Right cardiac atrium (tissue), 5 donors: Measurements from ENCODE around the gene SOX6. TPM values are rescaled to one million over a fixed set of nuclear protein-coding genes. Genes with fewer than 3 reads are reported as not detected.
A peak's percentile ranks its signal among the peaks of the same experiment; 100 is the strongest.

Experiments used
- ATAC-seq, 2 donors: fragments of 200-7000 bp; cut with Tn5 transposase; one replicate each; pipeline versions ENCODE4 v1.8.0 to v1.9.1; 2020; ENCODE audit warnings: moderate library complexity in 2 of 2, mild to moderate bottlenecking in 1 of 2
- DNase-seq, 3 donors: peaks; one replicate each; pipeline ENCODE4 v3.0.0-alpha.2; 2020
- H3K27ac ChIP-seq: one replicate; pipeline ENCODE4 v1.5.1; 2013; ENCODE audit warnings: mild to moderate bottlenecking, low read length, control low read depth, moderate library complexity
- H3K27me3 ChIP-seq: one replicate; pipeline ENCODE4 v1.6.1; 2013; ENCODE audit not compliant: control insufficient read depth, insufficient read depth
- H3K4me1 ChIP-seq: one replicate; pipeline ENCODE4 v1.6.1; 2013; ENCODE audit warnings: low read length; ENCODE audit not compliant: control insufficient read depth, insufficient read depth
- H3K4me3 ChIP-seq: one replicate; pipeline ENCODE4 v1.5.1; 2013; ENCODE audit warnings: low read length, control low read depth
- H3K9me3 ChIP-seq: one replicate; pipeline ENCODE4 v1.6.1; 2013; ENCODE audit warnings: low read length; ENCODE audit not compliant: control insufficient read depth
- WGBS: extraction: QIAGEN DNeasy Blood & Tissue Kit; methylation state at CpG from one replicate; pipeline ENCODE4 v1.1.7; 2013; 5-methylcytosine and 5-hydroxymethylcytosine counted together
- intact Hi-C, 4 donors: fragments of 100-400 bp; cut with DNase I; formaldehyde crosslinking; loops; one replicate each; pipeline versions ENCODE4 v1.11.0 to v1.14.0; 2022 to 2023
- polyA plus RNA-seq: library from polyadenylated mRNA; stranded (reverse); fragments of 200-250 nt; gene quantifications from one replicate; pipeline ENCODE4 v1.2.3, GENCODE V29; 2013
- total RNA-seq, 4 donors: library from RNA; stranded (reverse); fragmentation: NEBNext Ultra II Directional; extraction: Animal tissue kit (Norgen Biotek cat#: 25700); gene quantifications; one replicate each; pipeline ENCODE4 v1.2.1, GENCODE V29; 2021
- donor health status: healthy with polysubstance abuse.
- donor health status: DM: no; HTN: yes; CAD: no.
- donor health status: DM: no; HTN: no; CAD: no.
- donor health status: DM: no; HTN: yes; CAD: no; lungs with severe emphysema.
- donor health status: DM: yes; HTN: yes; CAD: no.

The SOX6 gene
- total and polyA plus RNA-seq, 5 donors, result 3.3 to 26.7 (median 22.4) TPM

DNA sequence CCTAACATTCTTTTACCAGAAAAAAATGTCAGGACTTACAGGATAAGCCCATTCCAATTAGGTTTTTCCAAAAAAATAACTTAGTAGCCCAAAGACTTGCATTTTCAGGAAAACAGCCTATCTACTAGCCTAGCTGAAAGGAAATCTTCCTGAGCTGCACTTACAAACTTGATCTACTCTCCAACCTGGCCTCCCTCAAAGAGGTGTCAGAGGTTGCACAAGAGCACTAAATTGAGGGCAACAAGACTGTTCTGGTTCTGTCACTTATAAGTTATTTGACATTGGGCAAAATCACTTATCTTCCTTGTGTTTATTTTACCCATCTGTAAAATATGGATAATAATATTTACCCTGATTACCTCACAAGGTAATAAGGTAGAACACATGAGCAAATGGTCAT lies 7.9 kb upstream of the SOX6 start:
- no peaks in the 10 kb centered on the region for H3K9me3 ChIP-seq

DNA sequence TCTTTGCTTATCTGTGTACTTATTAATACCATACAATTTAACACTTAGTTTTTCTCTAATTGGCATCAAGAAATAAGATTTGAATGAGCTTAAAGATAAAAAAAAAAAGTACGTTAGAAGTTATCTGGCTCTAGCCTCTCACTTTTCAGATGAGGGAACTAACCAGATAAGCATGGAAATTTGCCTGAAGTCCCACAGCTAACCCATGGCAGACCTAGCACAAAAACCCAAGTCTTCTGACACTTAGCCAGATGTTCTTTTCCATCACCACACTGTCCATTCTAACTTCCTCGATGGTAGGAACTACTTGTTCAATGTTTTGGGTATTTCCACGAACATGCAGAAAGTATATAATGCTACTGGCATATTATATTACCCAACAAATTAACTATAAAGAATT lies 7.4 kb upstream of the SOX6 start:
- Histone ChIP-seq H3K9me3 (no peaks in the 10 kb centered on the region), H3K4me1 (peaks cover 6% of the 10 kb centered on the region), H3K4me3 (no peak overlapping the region), H3K27me3 (no peaks in the 10 kb centered on the region), H3K27ac (no peak overlapping the region)
- no peak for ATAC-seq
- DNase-seq, result no peak
- 68% methylated on average over 3 of the region's 3 CpGs for WGBS
- intact Hi-C loops, result no loop called here

More for the DNA sequence above, 7.9 kb upstream of the SOX6 start:
- Histone ChIP-seq H3K4me1 (peaks cover 6% of the 10 kb centered on the region), H3K4me3 (no peak overlapping the region), H3K27me3 (no peaks in the 10 kb centered on the region), H3K27ac (no peak overlapping the region)
- ATAC-seq, result no peak
- DNase-seq, result no peak
- intact Hi-C loops, result no loop called here

DNA sequence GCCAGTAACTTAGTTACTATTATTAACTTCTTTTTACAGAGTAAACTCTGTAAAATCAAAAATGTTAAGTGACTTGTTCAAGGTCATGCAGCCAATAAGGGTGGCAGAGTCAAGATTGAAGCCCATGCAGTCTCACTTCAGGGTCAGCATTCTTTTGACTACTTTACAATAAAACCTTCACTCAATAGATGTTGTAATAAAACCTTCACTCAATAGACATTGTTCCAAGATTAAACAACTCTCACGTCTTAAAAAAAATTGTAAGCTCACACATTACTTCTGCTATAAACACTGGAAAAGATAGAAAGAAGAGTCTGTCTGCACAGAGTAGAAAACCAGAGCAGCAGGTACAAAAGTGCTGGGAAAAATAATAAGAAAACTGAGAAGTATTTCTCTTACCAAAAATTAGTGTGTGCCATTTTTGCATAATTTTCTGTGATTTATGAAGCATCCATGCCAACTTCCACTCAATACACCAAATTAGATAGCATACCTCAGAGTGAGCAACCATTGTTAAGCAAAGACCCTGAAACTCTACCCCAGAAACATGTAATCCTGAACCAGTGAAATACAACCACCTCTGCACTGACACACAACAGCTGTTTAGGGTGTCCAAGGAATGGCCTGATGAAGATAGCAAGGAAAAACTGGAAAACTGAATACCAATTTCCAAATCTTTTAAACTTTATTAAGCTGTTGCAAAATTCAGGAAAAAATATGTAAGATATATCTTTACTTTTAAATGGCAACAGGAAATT lies 4.9 kb upstream of the SOX6 start:
- ATAC-seq (no peak), DNase-seq (no peak)
- H3K27me3 ChIP-seq, result no peaks in the 10 kb centered on the region
- intact Hi-C loops, result no loop called here
- H3K4me3 ChIP-seq, result no peak overlapping the region
- no peaks in the 10 kb centered on the region for H3K9me3 ChIP-seq
- WGBS, result 82% methylated on average over 1 of the region's 1 CpG
- H3K4me1 ChIP-seq, result peaks cover 6% of the 10 kb centered on the region
- no peak overlapping the region for H3K27ac ChIP-seq

DNA sequence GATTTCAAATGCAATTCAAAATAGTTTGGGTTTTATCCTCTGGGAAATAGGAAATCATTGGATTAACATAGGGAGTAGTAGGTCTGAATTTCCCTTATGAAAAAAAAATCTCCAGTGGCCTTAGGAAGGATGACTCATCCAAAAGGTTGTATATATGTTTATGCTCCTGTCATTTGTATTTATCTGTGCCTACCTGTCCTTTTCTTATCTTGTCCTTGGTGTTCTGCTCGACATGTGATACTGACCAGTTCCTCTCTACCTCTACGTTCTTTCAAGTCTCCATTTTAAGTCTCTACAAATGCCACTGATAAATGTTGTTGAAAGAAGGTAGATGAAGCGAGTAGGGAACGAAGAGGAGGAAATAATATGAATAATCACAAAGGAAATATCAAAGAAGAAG lies 3.0 kb upstream of the SOX6 start:
- H3K4me3 ChIP-seq, result no peak overlapping the region
- H3K4me1 ChIP-seq, result peaks cover 3% of the 10 kb centered on the region
- no peaks in the 10 kb centered on the region for H3K27me3 ChIP-seq
- no peak overlapping the region for H3K27ac ChIP-seq
- H3K9me3 ChIP-seq, result no peaks in the 10 kb centered on the region
- no peak for ATAC-seq
- DNase-seq, result no peak
- 85% methylated on average over 4 of the region's 4 CpGs for WGBS
- intact Hi-C loops, result no loop called here

DNA sequence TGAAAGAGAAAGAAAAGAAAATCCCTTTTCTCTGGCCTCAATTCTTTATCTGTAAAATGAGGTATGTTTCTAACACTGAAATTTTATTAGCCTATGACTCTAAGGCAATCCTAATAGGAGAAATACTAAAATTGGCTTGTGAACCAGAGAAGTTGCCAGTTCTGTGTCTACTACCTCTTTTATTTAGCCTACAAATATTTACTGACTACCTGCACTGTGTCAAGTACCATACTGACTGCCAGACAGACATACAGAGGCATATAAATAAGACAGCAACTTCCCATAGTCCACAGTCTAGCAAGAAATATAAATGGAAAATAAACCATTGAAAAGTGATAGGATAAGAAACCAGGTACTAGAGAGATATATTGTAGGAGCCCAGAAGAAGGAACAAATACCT lies 2.4 kb upstream of the SOX6 start:
- ATAC-seq, result no peak
- Histone ChIP-seq H3K27me3 (no peaks in the 10 kb centered on the region), H3K27ac (no peak overlapping the region), H3K9me3 (no peaks in the 10 kb centered on the region), H3K4me3 (no peak overlapping the region), H3K4me1 (peaks cover under 1% of the 10 kb centered on the region)
- intact Hi-C loops, result no loop called here
- no peak for DNase-seq

DNA sequence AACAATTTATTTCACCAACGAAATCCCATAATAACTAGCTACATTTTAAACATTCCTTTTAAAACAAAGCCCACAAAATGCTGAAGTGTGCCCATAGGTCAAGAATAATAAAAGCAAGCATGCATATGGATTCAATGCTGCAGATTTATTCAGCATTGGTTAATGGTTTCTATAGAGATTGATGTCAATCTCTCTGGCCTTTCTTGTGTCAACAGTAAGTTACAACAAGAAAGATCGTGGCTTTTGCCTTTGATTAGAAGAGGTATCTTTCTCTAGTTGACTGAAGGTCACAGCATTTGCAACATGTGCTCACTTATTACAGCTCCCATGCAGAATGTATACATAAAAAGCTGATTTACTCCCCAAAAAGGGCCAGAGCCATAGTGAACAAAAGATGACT lies 1.4 kb upstream of the SOX6 start:
- H3K4me3 ChIP-seq, result no peak overlapping the region
- no peaks in the 10 kb centered on the region for H3K27me3 ChIP-seq
- 80% methylated on average over 2 of the region's 2 CpGs for WGBS
- no peaks in the 10 kb centered on the region for H3K9me3 ChIP-seq
- H3K27ac ChIP-seq, result no peak overlapping the region
- ATAC-seq, result no peak
- DNase-seq, result no peak
- intact Hi-C loops, result no loop called here
- H3K4me1 ChIP-seq, result peaks cover 2% of the 10 kb centered on the region

DNA sequence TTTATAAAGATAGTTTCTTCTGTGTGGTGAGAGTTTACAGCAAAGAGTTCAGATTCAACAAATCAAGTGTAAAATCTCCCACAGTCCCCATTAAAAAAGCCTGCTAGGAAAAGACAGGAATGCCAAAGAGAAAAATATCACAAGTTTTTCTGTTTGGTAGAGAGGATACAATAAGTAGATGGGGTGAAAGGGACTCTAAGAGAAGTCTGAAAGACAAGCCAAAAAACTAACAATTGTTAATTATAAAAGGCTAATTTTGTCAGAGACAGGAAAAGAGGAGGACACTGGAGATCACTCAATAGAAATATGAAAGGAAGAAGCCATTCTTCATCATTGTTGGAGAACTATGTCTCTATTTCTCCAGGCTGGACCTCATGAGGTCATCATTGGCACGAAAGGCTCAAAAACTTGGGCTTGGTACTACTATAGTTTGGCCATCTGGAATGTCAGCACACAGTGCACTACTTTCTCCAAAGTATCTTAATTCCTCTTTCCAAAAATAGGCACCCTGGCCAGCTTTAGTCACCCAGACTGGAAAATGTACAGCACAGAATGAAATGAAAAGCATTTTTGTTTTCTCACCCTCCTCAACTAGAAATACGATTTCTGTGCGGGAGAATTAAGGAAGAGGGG lies 531 bp upstream of the SOX6 start:
- ATAC-seq (peak; percentile 86 to 95), DNase-seq (peak; percentile 23 to 52 (median 37))
- no peaks in the 10 kb centered on the region for H3K27me3 ChIP-seq
- H3K4me3 ChIP-seq, result no peak overlapping the region
- H3K9me3 ChIP-seq, result no peaks in the 10 kb centered on the region
- intact Hi-C loops, result no loop called here
- 32% methylated on average over 3 of the region's 3 CpGs for WGBS
- peaks cover 2% of the 10 kb centered on the region for H3K4me1 ChIP-seq
- no peak overlapping the region for H3K27ac ChIP-seq

DNA sequence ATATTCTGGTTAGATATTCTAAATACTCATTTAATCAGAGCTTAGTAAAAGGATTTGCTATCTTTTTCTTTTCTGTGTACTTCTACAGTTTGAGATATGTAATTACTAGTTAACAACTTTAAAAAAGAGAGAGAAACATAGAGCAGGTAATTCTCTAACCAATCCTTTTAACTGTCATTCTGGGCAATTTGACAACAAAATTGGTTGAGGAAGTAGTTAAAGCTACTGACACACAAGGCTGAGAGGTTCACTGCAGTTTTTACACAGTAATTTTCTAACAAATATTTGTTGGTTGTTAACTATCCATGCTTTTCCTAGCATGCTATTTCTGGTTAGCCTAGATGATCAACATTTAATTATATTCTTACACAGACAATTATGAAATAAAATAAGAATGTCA lies 3.6 kb downstream of the SOX6 start:
- DNase-seq (no peak), ATAC-seq (no peak)
- peaks cover 2% of the 10 kb centered on the region for H3K4me1 ChIP-seq
- no peak overlapping the region for H3K27ac ChIP-seq
- H3K4me3 ChIP-seq, result no peak overlapping the region
- intact Hi-C loops, result no loop called here
- H3K27me3 ChIP-seq, result no peaks in the 10 kb centered on the region
- H3K9me3 ChIP-seq, result no peaks in the 10 kb centered on the region

DNA sequence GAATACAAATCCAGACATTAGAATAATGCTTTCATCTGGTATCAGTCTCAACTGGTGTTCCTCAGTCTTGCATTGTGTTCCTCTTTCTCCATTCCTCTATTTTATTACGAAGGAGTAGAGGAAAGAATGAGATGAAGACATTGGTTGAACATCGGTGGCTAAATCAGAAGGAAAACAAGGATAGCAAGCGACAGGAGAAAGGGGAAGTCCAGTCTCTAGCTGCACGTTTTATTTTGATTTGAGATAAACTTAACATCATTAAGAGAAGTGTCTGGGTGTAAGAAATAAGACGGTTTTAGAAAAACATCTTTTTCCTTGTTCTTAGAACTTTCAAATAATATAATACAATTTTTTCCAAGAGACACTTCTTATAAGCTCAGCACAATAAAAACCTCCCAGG lies 6.2 kb downstream of the SOX6 start:
- ATAC-seq (no peak), DNase-seq (no peak)
- Histone ChIP-seq H3K9me3 (no peaks in the 10 kb centered on the region), H3K27me3 (no peaks in the 10 kb centered on the region), H3K4me3 (no peak overlapping the region), H3K4me1 (peaks cover 2% of the 10 kb centered on the region), H3K27ac (no peak overlapping the region)
- WGBS, result 77% methylated on average over 5 of the region's 5 CpGs
- intact Hi-C loops, result no loop called here

DNA sequence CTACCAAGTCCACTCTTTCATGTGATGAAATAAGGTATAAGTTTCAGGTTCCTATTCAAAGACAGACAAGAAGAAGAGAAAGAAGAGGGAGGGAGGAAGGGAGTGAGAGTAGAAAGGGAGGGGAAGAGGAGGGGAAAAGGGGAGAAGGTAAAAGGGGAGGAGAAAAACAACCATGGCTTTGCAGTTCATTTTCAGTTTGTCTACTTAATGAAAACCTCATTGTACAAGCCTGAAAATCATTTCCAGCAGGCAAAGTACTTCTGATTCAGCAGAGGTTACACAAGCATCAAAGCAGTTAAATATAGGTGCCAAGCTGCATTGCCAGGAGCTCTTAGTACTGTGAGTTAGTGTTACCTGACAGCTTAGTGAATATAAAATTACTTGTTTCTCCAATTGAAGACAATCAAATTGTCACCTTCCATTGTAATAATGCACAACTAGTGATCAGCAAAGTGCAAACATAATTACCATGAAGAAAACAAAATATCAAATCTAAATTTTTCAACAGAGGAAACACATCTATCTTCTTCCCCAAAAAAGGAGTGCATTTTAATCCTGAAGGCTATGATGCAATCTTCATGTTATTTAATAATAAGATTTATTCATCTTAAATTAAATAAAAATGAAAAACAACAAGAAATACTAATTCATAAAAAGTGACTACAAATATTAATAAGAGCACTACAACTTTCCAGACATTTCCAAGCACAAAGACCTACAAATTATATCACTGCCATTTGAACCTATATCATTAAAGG lies 8.2 kb downstream of the SOX6 start:
- no peak for ATAC-seq
- Histone ChIP-seq H3K9me3 (no peaks in the 10 kb centered on the region), H3K27ac (no peak overlapping the region), H3K27me3 (no peaks in the 10 kb centered on the region), H3K4me1 (peaks cover 2% of the 10 kb centered on the region), H3K4me3 (no peak overlapping the region)
- DNase-seq, result no peak
- intact Hi-C loops, result no loop called here

DNA sequence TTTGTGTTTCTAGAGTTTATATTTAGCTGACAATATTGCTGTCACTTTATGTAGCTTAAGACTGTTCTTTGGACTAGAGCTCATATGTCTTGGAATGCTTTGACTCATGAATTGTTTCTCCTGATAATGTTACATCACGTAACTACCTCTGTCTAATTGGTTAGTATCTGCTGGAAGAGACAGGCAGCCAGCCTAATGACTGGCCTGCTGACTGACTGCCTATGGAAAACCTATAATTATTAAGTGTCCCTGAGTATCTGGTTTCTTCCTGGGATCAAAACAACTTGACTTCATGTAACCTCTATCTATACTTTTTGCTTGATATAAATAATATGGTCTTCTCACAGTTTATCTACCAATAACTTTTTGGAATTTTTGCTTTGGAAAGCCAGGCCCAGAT lies 9.4 kb downstream of the SOX6 start:
- 58% methylated on average over 1 of the region's 1 CpG for WGBS
- no peak overlapping the region for H3K27ac ChIP-seq
- no peak overlapping the region for H3K4me3 ChIP-seq
- H3K27me3 ChIP-seq, result no peaks in the 10 kb centered on the region
- no peaks in the 10 kb centered on the region for H3K4me1 ChIP-seq
- intact Hi-C loops, result no loop called here
- no peak for DNase-seq
- ATAC-seq, result no peak
- no peaks in the 10 kb centered on the region for H3K9me3 ChIP-seq
